HG02571 (cell line): Measurements from ENCODE around the gene ASAP3.

Source experiments
- ATAC-seq: cut with Tn5 transposase; IDR thresholded peaks from one replicate; pipeline ENCODE4 v1.9.1; 2021; ENCODE audit warnings: mild to moderate bottlenecking, moderate library complexity; ENCODE audit not compliant: unreplicated experiment

ASAP3 gene

DNA sequence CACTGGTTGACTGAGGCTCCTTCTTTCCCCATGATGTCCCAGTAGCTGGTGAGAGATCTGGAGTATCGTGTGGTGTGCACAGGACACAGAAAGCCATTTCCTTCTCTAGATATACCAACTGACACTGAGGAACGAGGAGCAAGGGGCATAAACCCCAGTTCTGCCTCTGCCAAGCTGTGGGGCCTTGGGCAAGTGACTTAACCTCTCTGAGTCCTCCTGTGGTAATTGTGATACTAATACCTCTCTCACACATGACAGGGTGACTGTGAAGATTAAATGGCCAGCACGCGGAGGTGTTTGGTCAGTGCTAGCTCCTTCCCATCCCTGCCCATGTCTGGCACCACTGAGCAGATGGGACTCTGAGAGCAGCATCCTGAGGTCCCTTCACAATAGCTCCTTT lies 33.1 kb downstream of the ASAP3 start:
- no peak for ATAC-seq

- no peak for ATAC-seq
Measured at GRCh38 chr1:23449958-23450357, 34.0 kb downstream of the ASAP3 start.

DNA sequence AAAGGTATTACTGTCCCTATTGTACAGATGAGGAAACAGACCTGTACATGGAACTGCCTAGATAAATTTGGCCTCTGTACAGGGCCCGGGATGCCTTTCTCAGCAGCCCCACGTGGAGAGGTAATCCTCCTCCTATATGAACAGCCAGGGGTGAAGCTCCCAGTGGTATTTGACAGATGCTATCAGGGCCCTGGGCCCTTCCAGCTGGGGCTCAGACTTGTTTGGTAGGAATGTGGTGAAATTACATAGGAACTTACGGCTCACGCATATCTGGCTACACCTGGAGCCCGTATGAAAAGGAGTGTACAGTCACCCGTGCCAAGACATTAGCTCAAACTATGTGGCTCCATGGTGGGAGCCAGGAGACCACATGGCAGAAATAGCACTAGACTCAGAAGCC lies 34.7 kb downstream of the ASAP3 start:
- no peak for ATAC-seq

DNA sequence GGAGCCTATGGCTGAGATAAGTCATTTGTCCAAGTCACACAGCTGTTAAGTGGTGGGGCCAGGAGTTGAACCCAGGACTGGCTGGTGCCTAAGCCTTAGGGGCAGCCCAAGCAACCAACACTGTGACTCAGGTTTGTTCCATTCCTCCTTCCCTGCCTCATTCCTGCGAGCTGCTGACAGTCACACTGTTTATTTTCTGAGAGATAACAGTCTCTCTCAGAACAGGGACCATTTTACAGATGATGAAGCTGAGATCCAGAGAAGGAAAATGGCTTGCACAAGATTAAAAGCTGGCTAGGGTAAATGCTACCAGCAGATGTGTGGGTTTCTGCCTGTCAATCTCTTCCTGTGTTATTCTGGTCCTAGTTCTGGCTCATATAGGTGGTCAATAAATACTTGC lies 35.1 kb downstream of the ASAP3 start:
- ATAC-seq = no peak

DNA sequence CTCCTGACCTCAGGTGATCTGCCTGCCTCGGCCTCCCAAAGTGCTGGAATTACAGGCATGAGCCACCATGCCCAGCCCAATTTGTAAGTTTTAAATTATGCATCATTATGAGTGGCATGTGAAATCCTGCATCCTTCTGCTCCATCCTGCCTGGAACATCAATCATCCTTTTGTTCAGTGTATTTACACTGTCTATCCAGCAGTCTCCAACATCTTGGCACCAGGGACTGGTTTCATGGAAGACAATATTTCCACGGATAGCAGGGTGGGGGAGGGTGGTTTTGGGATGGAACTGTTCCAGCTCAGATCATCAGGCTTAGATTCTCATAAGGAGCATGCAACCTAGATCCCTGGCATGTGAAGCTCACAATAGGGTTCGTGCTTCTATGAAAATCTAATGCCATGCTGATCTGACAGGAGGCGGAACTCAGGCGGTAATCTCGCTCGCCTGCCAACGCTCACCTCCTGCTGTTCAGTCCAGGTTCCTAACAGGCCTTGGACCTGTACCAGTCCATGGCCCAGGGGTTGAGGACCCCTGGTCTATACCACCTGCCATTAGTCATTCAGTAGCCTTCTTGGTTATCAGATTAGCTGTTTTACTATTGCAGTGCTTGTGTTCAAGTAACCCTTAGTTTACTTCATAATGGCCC lies 37.2 kb downstream of the ASAP3 start:
- ATAC-seq = no peak

GRCh38 chr1:23444596-23445390 lies 39.2 kb downstream of the ASAP3 start:
- ATAC-seq = no peak

GRCh38 chr1:23444104-23444533 lies 39.9 kb downstream of the ASAP3 start:
- ATAC-seq = no peak

DNA sequence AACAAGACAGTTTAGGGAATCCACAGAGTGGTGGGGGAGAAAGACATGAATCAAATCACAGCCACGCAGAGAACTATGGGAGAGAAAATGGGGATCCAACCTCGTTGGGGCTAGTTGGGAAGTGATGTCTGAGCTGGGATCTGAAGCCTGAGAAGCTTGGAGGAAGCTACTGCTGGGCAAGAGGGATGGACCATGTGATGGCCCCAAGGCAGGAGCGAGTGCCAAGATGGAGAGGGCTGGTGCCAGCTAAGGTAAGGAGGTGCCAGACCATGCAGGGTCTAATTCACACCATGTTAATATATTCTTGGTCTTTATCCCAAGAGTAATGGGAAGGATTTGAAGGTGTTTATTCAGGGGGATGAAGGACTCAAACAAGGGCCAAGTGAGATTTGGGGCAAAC lies 41.2 kb downstream of the ASAP3 start:
- no peak for ATAC-seq

- ATAC-seq = no peak
Measured at GRCh38 chr1:23441446-23442148, 42.4 kb downstream of the ASAP3 start.

GRCh38 chr1:23438545-23438944 lies 45.4 kb downstream of the ASAP3 start:
- ATAC-seq = no peak

DNA sequence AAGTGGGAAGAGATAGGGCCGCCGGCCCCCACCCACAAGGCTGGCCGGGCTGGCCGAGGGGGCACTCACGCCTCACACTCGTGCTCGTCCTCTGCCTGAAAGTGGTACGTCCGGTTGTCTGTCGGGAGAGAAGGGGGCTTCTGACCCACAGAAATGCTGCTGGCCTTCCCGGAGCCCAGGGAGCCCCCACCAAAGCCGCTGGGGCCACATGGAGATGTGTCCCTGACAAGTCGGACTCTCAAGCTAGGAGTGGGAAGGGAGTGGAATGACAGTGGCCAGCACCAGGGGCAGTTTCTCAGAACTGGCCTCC lies 46.7 kb downstream of the ASAP3 start:
- no peak for ATAC-seq

DNA sequence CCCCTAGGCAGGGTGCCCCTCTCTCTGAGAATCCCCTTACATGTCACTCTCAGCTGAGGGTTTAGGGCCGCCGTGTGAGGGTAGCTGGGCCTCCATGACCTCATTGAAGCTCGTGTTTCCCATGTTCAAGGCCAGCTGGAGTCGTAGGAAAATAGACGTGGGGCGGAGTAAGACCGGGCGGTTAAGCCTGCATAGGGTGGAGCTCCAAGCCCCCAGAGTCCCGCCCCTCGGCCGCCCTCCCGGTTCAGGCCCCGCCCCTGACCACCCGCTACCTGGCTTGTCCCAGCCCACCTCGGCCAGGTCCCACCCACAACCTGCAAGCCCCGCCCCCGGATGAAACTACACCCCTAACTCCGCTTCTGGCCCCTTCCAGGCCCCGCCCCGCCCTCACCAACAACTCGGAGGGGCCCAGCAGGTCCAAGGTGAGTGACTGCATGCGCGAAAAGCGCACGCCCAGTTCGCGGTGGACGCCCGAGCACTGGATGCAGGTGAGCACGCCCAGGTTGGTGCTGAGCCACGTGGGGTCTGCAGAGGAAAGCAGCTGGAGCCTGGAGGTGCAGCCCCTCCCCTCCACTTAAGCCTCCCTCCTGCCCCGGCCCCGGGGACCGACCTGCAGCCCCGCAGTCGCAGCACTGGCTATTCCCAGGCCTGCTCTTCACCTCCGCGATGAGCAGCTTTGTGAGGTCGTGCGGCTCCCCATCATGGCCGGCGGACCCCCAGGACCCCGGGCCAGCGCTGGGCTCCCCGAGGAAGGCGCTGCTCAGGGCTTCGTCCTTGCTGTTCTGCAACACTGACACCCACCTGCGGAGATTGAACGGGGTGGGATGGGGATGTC lies 47.2 kb downstream of the ASAP3 start:
- no peak for ATAC-seq

DNA sequence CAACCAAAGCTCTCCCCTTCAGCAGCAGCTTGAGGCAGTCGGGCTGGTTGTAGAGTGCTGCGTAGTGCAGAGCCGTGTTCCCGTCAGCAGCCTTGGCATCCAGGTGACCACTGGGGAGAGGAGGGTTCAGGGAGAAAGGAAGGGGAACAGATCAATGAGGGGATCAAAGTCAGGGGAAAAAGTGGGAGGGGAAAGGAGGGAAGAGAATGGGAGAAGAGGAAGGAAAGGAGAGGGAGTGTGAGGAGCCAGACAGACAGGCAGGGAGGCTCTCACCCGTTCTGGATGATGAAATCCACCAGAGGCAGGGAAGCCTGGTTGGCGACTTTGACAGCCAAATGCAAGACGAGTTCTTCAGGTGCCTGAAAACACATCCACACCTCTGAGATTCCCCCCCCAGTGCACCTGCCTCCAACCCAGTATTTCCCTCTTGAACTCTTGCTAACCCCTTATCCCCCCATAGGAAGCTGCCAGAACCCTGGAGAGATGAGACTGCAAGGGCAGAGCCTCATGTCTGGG lies 49.7 kb downstream of the ASAP3 start:
- ATAC-seq = no peak

DNA sequence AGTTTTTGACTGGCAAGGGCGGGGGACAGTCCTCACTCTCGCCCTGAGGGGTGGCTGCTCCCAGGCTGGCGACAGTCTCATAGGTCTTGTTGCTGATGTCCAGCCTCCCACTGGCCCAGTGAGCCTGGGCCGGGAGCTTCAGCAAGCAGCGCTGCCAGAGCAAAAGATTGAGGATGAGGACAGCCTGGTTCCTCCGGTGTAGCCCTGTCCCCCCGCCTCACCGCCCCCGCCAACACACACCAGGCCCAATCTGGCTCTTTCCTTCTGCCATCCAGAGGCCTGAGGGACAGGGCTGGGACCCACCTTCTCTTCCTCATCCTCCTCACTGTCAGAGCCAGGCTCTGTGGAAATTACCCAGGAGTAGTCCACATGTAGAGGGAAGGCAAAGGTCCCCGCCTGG lies 50.9 kb downstream of the ASAP3 start:
- ATAC-seq = no peak

DNA sequence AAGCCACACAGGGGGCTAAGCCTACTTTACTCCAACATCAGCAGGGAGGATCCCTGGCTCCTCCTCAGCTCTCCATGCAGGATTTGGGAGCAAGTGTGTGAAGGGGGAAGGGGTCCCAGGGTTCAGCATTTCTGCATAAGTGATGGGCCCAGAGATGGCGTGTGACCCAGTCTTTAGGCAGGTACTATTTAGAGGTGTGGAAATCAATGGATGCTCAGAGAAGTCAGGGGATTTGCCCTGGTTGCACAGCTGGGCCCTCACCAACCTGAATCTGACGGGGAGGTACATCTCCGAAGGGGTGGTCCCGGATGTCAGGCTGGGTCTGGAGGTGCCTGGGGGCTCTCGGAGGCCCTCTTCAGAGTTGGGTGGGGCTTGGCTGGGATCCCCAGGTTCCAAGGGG lies 52.5 kb downstream of the ASAP3 start:
- ATAC-seq = no peak

DNA sequence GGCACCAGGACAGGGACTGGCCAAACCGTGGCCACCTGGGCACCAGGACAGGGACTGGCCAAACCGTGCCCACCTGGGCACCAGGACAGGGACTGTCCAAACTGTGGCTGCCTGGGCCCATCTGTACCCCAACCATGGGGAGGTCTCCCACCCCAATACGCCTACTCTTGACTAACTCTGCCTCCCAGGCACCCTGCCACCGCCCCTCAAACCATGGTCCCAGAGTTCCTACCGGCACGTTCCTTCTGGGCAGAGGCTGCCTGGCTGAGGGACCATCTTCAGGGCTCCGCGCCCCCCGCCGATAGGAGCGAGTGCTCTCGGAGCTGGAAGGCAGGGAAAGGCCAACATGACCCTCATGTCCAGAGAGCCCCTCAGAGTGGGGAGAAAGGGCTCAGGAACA lies 53.2 kb downstream of the ASAP3 start:
- no peak for ATAC-seq

DNA sequence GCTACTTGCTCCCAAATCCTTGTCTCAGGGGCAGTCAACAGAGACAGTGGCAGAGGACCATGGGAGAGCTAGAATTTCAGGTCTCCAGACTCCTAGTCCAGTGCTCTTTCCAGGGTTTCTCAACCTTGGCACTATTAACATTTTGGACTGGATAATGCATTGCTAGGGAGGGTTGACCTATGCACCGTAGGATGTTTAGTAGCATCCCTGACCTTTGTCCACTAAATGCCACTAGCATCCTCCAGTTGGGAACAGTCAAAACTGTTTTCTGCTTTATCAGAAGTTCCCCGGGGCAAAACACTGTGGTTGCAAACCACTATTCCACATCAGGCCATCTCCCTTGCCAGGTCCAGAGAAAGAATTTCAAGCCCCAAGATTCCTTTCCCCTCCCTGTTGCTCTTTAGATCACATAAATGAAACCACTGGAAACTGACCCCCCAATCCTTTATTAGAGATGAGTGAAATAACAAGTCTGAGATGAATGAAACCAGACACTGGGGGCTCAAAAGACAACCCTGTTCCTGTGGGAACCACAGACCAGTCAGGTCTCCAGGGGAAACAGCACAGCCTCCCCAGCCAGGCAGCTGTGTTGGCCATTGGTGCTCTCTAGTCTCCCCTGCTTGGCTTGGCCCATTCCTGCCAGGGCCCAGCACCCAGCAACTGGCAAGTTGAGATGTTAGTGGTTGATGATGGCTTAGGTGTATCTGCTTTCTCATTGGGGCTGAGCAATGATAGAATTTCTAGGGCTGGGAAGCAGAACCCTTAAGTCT lies 55.7 kb downstream of the ASAP3 start:
- ATAC-seq = no peak

GRCh38 chr1:23427550-23427949 lies 56.4 kb downstream of the ASAP3 start:
- no peak for ATAC-seq

- ATAC-seq = no peak
Measured at GRCh38 chr1:23426828-23427227, 57.2 kb downstream of the ASAP3 start.

GRCh38 chr1:23425193-23425494 lies 58.8 kb downstream of the ASAP3 start:
- ATAC-seq = no peak
